Loucy (cell line): ENCODE measurements around the gene LMF1.

Experiments
- H2AFZ ChIP-seq: fragments of 200-600 bp; sonication (generic); 2 replicates; pipeline ENCODE4 v1.6.0; 2016; ENCODE audit warnings: antibody characterized with exemption, mild to moderate bottlenecking, low read length, moderate library complexity
- H3F3A ChIP-seq: fragments of 200-600 bp; 2 replicates; pipeline ENCODE4 v1.6.0; 2016; ENCODE audit warnings: antibody characterized with exemption, low read depth, mild to moderate bottlenecking
- H3K27me3 ChIP-seq: fragments of 200-600 bp; sonication (generic); 2 replicates; pipeline ENCODE4 v1.6.1; 2014; ENCODE audit warnings: low read length, mild to moderate bottlenecking; ENCODE audit not compliant: insufficient read depth, poor library complexity, severe bottlenecking
- H3K36me3 ChIP-seq: fragments of 200-600 bp; sonication (generic); 2 replicates; pipeline ENCODE4 v1.6.1; 2016; ENCODE audit warnings: low read length; ENCODE audit not compliant: insufficient read depth
- H3K4me1 ChIP-seq: fragments of 200-600 bp; sonication (generic); 2 replicates; pipeline ENCODE4 v1.5.1; 2014; ENCODE audit warnings: low read length, mild to moderate bottlenecking; ENCODE audit not compliant: insufficient read depth, poor library complexity, severe bottlenecking
- H3K4me2 ChIP-seq: fragments of 200-600 bp; sonication (generic); 2 replicates; pipeline ENCODE4 v1.6.0; 2014; ENCODE audit warnings: antibody characterized with exemption, low read length, low read depth, mild to moderate bottlenecking; ENCODE audit not compliant: poor library complexity, severe bottlenecking
- H3K4me3 ChIP-seq: fragments of 200-600 bp; sonication (generic); 2 replicates; pipeline ENCODE4 v1.5.1; 2014; ENCODE audit warnings: low read length, mild to moderate bottlenecking, mixed read lengths; ENCODE audit not compliant: poor library complexity, severe bottlenecking
- H3K79me2 ChIP-seq: fragments of 200-600 bp; sonication (generic); 2 replicates; pipeline ENCODE4 v1.6.1; 2014; ENCODE audit warnings: low read length; ENCODE audit not compliant: insufficient read depth
- H3K9ac ChIP-seq: fragments of 200-600 bp; sonication (generic); 2 replicates; pipeline ENCODE4 v1.6.0; 2014; ENCODE audit warnings: mild to moderate bottlenecking, low read depth, low read length, moderate library complexity; ENCODE audit not compliant: poor library complexity, severe bottlenecking
- H3K9me2 ChIP-seq: fragments of 200-600 bp; sonication (generic); replicated peaks from 2 replicates; pipeline ENCODE4 v1.6.1; 2016; ENCODE audit warnings: low read depth, low read length, mixed read lengths
- H3K9me3 ChIP-seq: fragments of 200-600 bp; sonication (generic); 2 replicates; pipeline ENCODE4 v1.6.1; 2014; ENCODE audit warnings: mild to moderate bottlenecking, antibody characterized with exemption, low read length, low read depth; ENCODE audit not compliant: insufficient read depth
- H4K20me1 ChIP-seq: fragments of 200-600 bp; sonication (generic); 2 replicates; pipeline ENCODE4 v1.6.0; 2014; ENCODE audit warnings: antibody characterized with exemption, low read length, mild to moderate bottlenecking; ENCODE audit not compliant: insufficient read depth, poor library complexity, severe bottlenecking
- EZH2phosphoT487 ChIP-seq: fragments of 200-600 bp; IDR thresholded peaks from 2 replicates; pipeline ENCODE4 v1.6.1; 2018; ENCODE audit warnings: antibody characterized with exemption, mild to moderate bottlenecking, moderate library complexity, borderline replicate concordance
- TF ChIP-seq, protein P1 (sequence below): fragments of 200-600 bp; sonication (generic); conservative IDR thresholded peaks from 2 replicates; pipeline ENCODE4 v1.5.1; 2014; ENCODE audit warnings: mild to moderate bottlenecking, antibody characterized with exemption, low read length

LMF1 gene

GRCh38 chr16:805474-805873 is 165.3 kb downstream of the LMF1 start:
- no peak for TF ChIP-seq EZH2phosphoT487
- TF ChIP-seq, protein P1, sequence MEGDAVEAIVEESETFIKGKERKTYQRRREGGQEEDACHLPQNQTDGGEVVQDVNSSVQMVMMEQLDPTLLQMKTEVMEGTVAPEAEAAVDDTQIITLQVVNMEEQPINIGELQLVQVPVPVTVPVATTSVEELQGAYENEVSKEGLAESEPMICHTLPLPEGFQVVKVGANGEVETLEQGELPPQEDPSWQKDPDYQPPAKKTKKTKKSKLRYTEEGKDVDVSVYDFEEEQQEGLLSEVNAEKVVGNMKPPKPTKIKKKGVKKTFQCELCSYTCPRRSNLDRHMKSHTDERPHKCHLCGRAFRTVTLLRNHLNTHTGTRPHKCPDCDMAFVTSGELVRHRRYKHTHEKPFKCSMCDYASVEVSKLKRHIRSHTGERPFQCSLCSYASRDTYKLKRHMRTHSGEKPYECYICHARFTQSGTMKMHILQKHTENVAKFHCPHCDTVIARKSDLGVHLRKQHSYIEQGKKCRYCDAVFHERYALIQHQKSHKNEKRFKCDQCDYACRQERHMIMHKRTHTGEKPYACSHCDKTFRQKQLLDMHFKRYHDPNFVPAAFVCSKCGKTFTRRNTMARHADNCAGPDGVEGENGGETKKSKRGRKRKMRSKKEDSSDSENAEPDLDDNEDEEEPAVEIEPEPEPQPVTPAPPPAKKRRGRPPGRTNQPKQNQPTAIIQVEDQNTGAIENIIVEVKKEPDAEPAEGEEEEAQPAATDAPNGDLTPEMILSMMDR, result no peak
- no peak overlapping the region for H2AFZ ChIP-seq
- no peaks in the 10 kb centered on the region for H3K9me3 ChIP-seq
- no peaks in the 10 kb centered on the region for H3K9me2 ChIP-seq
- H3K36me3 ChIP-seq, result no peaks in the 10 kb centered on the region
- H3K4me3 ChIP-seq, result no peak overlapping the region
- no peaks in the 10 kb centered on the region for H3F3A ChIP-seq
- no peaks in the 10 kb centered on the region for H3K27me3 ChIP-seq
- no peaks in the 10 kb centered on the region for H3K79me2 ChIP-seq
- no peak overlapping the region for H3K9ac ChIP-seq
- no peaks in the 10 kb centered on the region for H3K4me1 ChIP-seq
- H3K4me2 ChIP-seq, result no peak overlapping the region
- no peaks in the 10 kb centered on the region for H4K20me1 ChIP-seq

DNA sequence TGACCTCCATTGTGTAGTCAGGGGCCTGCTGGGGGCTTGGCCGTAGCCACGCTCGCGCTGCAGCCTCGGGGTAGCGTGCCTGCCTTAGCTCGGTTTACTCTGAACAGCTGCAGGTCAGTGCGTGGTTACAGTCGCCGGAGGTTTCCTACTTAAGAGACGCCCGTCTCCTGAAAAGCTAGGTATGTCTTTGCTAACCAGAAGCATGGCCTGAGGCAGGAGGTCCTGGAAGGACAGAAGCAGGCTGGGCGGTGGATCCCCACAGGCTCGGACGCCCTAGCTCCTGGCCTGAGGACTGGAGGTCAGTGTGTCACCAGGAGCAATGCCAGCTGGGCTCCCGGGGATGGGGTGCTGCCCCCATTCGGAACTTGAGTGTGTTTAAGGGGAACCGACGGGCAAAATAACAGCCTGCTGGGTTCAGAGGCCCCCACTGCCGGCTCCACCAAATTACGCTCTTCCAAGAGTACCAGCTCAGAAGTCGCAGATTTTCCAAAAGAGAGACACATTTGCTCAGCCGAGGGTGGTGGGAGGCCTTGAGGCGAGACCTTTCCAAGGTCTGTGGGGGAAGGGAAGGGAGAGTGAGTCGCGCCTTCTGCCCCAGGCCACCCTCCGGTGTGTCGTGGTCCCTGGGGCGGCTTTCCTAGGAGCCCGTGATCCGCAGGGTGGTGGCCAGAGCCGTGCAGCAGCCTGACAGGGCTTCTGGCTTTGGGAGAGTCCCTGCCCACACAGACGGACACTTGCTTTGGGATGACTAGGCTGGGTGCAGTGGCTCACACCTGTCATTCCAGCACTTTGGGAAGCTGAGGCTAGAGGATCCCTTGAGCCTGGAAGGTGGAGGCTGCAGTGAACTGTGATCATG is 166.4 kb downstream of the LMF1 start:
- H3K9ac ChIP-seq, result no peak overlapping the region
- H3K4me3 ChIP-seq, result no peak overlapping the region
- H3K9me3 ChIP-seq, result no peaks in the 10 kb centered on the region
- H3K4me1 ChIP-seq, result no peaks in the 10 kb centered on the region
- H2AFZ ChIP-seq, result no peak overlapping the region
- H3K36me3 ChIP-seq, result no peaks in the 10 kb centered on the region
- no peak for TF ChIP-seq EZH2phosphoT487
- TF ChIP-seq, protein P1, result no peak
- H3K9me2 ChIP-seq, result no peaks in the 10 kb centered on the region
- no peak overlapping the region for H3K4me2 ChIP-seq
- H3K79me2 ChIP-seq, result no peaks in the 10 kb centered on the region
- H3K27me3 ChIP-seq, result no peaks in the 10 kb centered on the region
- H3F3A ChIP-seq, result no peaks in the 10 kb centered on the region
- H4K20me1 ChIP-seq, result no peaks in the 10 kb centered on the region

GRCh38 chr16:803754-804080 is 167.1 kb downstream of the LMF1 start:
- Histone ChIP-seq H3K27me3 (no peaks in the 10 kb centered on the region), H3K4me2 (no peak overlapping the region), H4K20me1 (no peaks in the 10 kb centered on the region), H2AFZ (no peak overlapping the region), H3K9me3 (no peaks in the 10 kb centered on the region), H3K9ac (no peak overlapping the region), H3K36me3 (no peaks in the 10 kb centered on the region), H3K9me2 (no peaks in the 10 kb centered on the region), H3K4me1 (no peaks in the 10 kb centered on the region), H3K4me3 (no peak overlapping the region), H3K79me2 (no peaks in the 10 kb centered on the region), H3F3A (no peaks in the 10 kb centered on the region)
- TF ChIP-seq, protein P1, result no peak
- no peak for TF ChIP-seq EZH2phosphoT487
